Measurements from ENCODE around the gene APBA3. TPM values are rescaled to one million over a fixed set of nuclear protein-coding genes. Genes with fewer than 3 reads are reported as not detected.

APBA3 gene
- total RNA-seq, 4 donors from 2014 or later, result 12.5 to 30.4 (median 21.3) TPM

DNA sequence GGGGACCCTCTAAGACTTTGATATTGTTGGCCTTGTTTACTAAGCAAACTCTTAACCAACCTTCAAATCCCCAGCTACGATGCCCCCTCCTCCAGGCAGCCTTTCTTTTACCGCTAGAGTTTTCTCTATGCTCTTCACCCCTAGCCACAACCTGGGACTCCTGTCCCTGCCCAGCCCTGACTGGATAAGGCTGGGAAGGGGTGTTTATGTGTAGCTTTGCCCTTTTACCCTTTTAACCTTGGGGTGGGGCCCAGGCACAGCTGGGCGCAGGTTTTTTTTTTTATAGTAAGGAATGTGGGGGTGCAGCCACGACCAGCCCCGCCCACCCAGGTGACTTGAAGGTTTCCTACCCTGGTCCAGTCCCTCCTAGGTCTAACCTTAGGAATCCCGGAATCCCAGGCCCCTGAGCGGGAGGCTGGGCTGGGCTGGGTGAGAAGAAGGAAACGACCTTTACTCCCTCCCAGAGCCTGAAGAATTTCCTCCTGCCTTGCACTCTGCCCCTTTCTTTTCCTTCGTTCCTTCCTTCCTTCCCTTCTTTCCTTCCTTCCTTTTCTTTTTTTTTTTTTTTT, 41.1 kb downstream of the APBA3 start:
- ATAC-seq, result no peak
- no peaks in the 10 kb centered on the region for H3K9me3 ChIP-seq
- H3K4me1 ChIP-seq, result peaks cover 0 to 33% (median 9%) of the 10 kb centered on the region in 3 donors
- 11 to 23% methylated on average over 4 to 7 of the region's 9 CpGs for WGBS, 2 donors (ENCODE audit: low coverage in 1 of 2)
- H3K36me3 ChIP-seq, result no peaks in the 10 kb centered on the region
- no peak overlapping the region for H3K4me3 ChIP-seq
- H3K27me3 ChIP-seq, result peaks cover 68% of the 10 kb centered on the region
- TF ChIP-seq POLR2A (IDR thresholded peaks at IDR 0.05) (no peak), CTCF (IDR thresholded peaks at IDR 0.05) (no peak), EP300 (IDR thresholded peaks at IDR 0.05) (no peak), POLR2AphosphoS5 (IDR thresholded peaks at IDR 0.05) (no peak)
- no peak overlapping the region for H3K27ac ChIP-seq

DNA sequence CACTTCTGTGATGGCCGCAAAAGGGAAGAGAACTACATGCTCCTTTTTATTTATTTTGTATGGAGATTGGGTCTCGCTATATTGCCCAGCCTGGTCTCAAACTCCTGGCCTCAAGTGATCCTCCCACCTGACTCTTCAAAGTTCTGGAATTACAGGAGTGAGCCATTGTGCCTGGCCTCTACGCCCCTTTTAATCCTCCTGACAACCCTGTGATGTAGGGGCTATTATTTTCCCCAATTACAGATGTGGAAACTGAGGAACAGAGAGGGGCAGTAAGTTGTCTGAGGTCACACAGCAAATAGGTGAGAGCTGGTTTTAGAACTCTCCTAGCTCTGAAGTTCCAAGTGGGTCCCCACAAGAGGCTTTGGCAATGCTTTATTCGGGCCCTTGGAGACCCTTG, 41.6 kb downstream of the APBA3 start:
- Histone ChIP-seq H3K36me3 (no peaks in the 10 kb centered on the region), H3K27me3 (peaks cover 65% of the 10 kb centered on the region), H3K27ac (no peak overlapping the region), H3K4me1 (peaks cover 0 to 33% (median 9%) of the 10 kb centered on the region in 3 donors), H3K4me3 (no peak overlapping the region), H3K9me3 (no peaks in the 10 kb centered on the region)
- 82 to 100% methylated on average over 1 to 4 of the region's 4 CpGs for WGBS, 2 donors (ENCODE audit: low coverage in 1 of 2)
- TF ChIP-seq CTCF (IDR thresholded peaks at IDR 0.05), result no peak
- TF ChIP-seq EP300 (IDR thresholded peaks at IDR 0.05), result no peak
- TF ChIP-seq POLR2A (IDR thresholded peaks at IDR 0.05), result no peak
- no peak for TF ChIP-seq POLR2AphosphoS5 (IDR thresholded peaks at IDR 0.05)
- ATAC-seq, result no peak

DNA sequence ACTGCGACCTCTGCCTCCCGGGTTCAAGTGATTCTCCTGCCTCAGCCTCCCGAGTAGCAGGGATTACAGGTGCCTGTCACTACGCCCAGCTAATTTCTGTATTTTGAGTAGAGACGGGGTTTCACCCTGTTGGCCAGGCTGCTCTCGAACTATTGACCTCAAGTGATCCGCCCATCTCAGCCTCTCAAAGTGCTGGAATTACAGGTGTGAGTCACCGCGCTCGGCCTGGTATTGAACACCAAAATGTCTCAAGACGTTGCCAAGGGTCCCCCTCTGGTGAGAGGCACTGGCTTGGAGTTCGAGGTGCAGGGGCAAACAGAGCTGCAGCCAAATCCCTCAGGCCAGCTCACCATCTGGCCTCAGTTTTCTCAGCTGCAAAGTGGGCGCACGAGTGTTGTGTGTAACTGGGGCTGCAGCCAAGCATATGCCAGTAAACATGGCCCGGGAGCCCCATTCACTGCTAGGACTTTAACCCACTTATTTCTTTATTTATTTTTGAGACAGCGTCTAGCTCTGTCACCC, 45.3 kb downstream of the APBA3 start:
- H3K4me3 ChIP-seq, result no peak overlapping the region
- no peak overlapping the region for H3K27ac ChIP-seq
- peaks cover 0 to 23% (median 3%) of the 10 kb centered on the region in 3 donors for H3K4me1 ChIP-seq
- ATAC-seq, result no peak
- 40 to 77% methylated on average over 1 to 10 of the region's 16 CpGs for WGBS, 2 donors (ENCODE audit: low coverage in 1 of 2)
- peaks cover 30% of the 10 kb centered on the region for H3K27me3 ChIP-seq
- no peak for TF ChIP-seq EP300 (IDR thresholded peaks at IDR 0.05)
- no peak for TF ChIP-seq POLR2AphosphoS5 (IDR thresholded peaks at IDR 0.05)
- no peak for TF ChIP-seq POLR2A (IDR thresholded peaks at IDR 0.05)
- TF ChIP-seq CTCF (IDR thresholded peaks at IDR 0.05), result no peak
- no peaks in the 10 kb centered on the region for H3K36me3 ChIP-seq
- H3K9me3 ChIP-seq, result no peaks in the 10 kb centered on the region

DNA sequence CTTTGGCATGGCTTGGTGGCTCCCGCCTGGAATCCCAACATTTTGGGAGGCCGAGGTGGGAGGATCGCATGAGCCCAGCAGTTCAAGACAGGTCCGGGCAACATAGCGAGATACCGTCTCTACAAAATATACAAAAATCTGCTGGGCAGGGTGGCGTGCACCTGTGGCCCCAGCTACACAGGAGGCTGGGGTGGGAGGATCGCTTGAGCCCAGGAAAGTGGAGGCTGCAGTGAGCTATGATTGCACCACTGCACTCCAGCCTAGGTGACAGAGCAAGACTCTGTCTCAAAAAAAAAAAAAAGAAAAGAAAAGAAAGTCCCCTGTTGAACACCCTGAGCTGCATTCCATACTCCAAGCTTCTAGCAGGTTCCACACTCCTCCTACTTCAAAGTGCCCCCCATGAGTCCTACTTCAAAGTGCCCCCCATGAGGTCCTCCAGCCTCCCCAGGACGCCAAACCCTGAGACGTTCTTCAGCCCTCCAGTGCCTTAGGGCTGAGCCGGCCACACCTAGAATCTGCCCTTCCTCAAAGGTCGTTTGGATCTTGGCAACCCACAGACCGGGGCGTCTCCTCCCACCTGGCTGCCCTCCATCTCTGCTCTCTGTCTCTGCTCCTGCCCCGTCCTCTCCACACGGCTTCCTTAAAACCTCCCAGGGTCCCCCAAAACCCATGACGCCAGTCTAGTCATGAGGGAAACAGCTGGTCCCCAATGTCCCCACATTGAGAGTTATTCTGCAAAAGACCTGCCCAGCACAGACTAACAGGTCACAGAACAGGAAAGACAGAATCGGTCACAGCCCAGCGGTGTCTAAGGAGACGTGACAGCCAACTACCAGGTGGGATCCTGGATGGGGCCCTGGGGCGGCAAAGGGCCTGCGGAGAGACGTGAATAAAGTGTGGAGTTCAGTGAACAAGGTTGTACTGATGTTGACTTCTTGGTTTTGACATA, 48.6 kb downstream of the APBA3 start:
- no peak for ATAC-seq
- Histone ChIP-seq H3K36me3 (no peaks in the 10 kb centered on the region), H3K4me3 (no peak overlapping the region), H3K27me3 (no peaks in the 10 kb centered on the region), H3K9me3 (no peaks in the 10 kb centered on the region), H3K4me1 (peaks cover 0 to 12% (median 0%) of the 10 kb centered on the region in 3 donors), H3K27ac (no peak overlapping the region)
- no peak for TF ChIP-seq POLR2AphosphoS5 (IDR thresholded peaks at IDR 0.05)
- TF ChIP-seq EP300 (IDR thresholded peaks at IDR 0.05), result no peak
- TF ChIP-seq POLR2A (IDR thresholded peaks at IDR 0.05), result no peak
- TF ChIP-seq CTCF (IDR thresholded peaks at IDR 0.05), result no peak
- WGBS, 2 donors (ENCODE audit: low coverage in 1 of 2), result 16 to 31% methylated on average over 7 to 11 of the region's 23 CpGs
